ENCODE data around the gene ROBO3. TPM values are rescaled to one million over a fixed set of nuclear protein-coding genes. Genes with fewer than 3 reads are reported as not detected.

Gene ROBO3
- total and polyA plus RNA-seq, 2 donors (not counting 3 experiments of a cell fraction or from before 2014, with no cell fraction given) = 27.1 to 65.4 TPM

DNA sequence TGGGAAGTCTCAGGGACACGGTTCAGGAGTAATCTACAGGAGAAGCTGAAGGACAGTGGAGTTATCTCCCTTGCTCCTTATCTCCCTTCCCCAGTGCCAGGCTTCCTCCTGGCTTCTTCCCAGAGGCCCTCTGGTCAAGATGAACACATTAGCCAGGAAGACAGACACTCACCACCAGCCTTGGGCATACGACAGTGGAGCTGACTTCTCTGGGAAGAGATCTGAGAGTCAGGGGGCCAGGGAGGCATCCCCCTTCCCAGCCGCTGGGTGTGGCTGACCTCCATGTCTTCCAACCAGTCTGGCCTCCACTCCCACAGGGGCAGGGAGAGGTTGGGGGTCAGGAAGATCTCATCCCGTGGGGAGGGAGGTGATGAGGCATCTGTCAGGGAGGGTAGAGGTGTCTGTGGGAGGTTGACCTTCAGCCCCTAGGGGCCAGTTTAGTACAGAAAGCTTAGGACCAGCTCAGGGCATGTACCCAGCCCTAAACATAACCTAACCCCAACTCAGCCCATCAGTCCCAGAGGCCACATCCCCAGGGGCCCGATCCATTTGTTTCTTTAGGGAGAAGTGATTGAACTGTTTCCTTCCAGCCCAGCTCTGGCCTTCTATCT lies 19.7 kb downstream of the ROBO3 start:
- H3K27ac ChIP-seq (ENCODE audit: insufficient read depth, low read depth, low read length) = no peak overlapping the region
- H3K27me3 ChIP-seq (ENCODE audit: control insufficient read depth in 2 of 2, insufficient read depth in 2 of 2, low read length in 2 of 2) = no peaks in the 10 kb centered on the region
- H4K20me1 ChIP-seq (replicated peaks; ENCODE audit: control insufficient read depth, extremely low read depth, insufficient read depth, low read length) = no peaks in the 10 kb centered on the region
- ChIA-PET CTCF (interaction anchor here (1.1 to 3.5 kb wide), 6 partner anchors 9 to 462 kb away, joined by 3 to 14 read pairs (median 4); partner anchors contain the start of gene ROBO4), POLR2A (interaction anchor here (4.5 kb wide), 1 partner anchor 13 kb away, joined by 39 read pairs; the partner anchor contains the start of gene ROBO4)
- H3K79me2 ChIP-seq (ENCODE audit: control insufficient read depth, insufficient read depth, low read length) = peaks cover 28% of the 10 kb centered on the region
- no peaks in the 10 kb centered on the region for H3K9me3 ChIP-seq (replicated peaks; ENCODE audit: control insufficient read depth, insufficient read depth, low read length)
- dilution Hi-C loops (cut with MboI; ENCODE audit: extremely low pct_ligation_motif_present, low sequenced_read_pairs) (no loop called here), intact Hi-C loops (cut with micrococcal nuclease) (no loop called here)
- H3K4me2 ChIP-seq (ENCODE audit: insufficient read depth, low read length) = no peak overlapping the region
- FAIRE-seq (peak; percentile 35), DNase-seq (ENCODE audit: low read depth, low spot score) (peak; percentile 36)
- H3K9ac ChIP-seq (replicated peaks; ENCODE audit: extremely low read depth, insufficient read depth, low read length) = no peak overlapping the region
- H3K4me3 ChIP-seq (replicated peaks in 1 of 3; ENCODE audit: insufficient read depth in 1 of 3, low read depth in 1 of 3, low read length in 3 of 3) = no peak overlapping the region
- H2AFZ ChIP-seq (ENCODE audit: low read depth, low read length) = no peak overlapping the region
- peaks cover 73% of the 10 kb centered on the region for H3K4me1 ChIP-seq (ENCODE audit: control insufficient read depth, extremely low read depth, insufficient read depth, low read length)
- peaks cover 46 to 47% of the 10 kb centered on the region in 2 experiments for H3K36me3 ChIP-seq (ENCODE audit: control insufficient read depth in 2 of 2, extremely low read depth in 1 of 2, insufficient read depth in 2 of 2, low read length in 2 of 2)
- TF ChIP-seq EZH2 (IDR thresholded peaks at IDR 0.05; ENCODE audit: borderline replicate concordance, low read depth, low read length, severe bottlenecking) (no peak), MYC (IDR thresholded peaks at IDR 0.05; ENCODE audit: low read depth, low read length) (no peak), POLR2AphosphoS5 (IDR thresholded peaks at IDR 0.05; ENCODE audit: insufficient read depth, low read depth, low read length) (peak; percentile 49), GATA2 (IDR thresholded peaks at IDR 0.05; ENCODE audit: insufficient read depth, insufficient read length, low read depth, low read length) (peak; percentile 38), MAX (IDR thresholded peaks at IDR 0.05; ENCODE audit: insufficient read depth, insufficient read length) (no peak), FOS (IDR thresholded peaks at IDR 0.05; ENCODE audit: borderline replicate concordance, insufficient read depth, low read length) (no peak), JUN (IDR thresholded peaks at IDR 0.05; ENCODE audit: borderline replicate concordance, insufficient read depth, insufficient read length, low read depth) (no peak), POLR2A (IDR thresholded peaks at IDR 0.05; ENCODE audit: low read depth, low read length) (peak; percentile 39)
- no TSS peak for BruUV-seq (replicated peaks)
- H3K9me1 ChIP-seq (replicated peaks; ENCODE audit: control insufficient read depth, extremely low read depth, insufficient read depth, low read length) = no peaks in the 10 kb centered on the region
